ENCODE data around the gene ANO2. TPM values are rescaled to one million over a fixed set of nuclear protein-coding genes. Genes with fewer than 3 reads are reported as not detected.

The ANO2 gene
- total and polyA plus RNA-seq, 4 donors, result 0.03 to 0.25 (median 0.15) TPM

- Histone ChIP-seq H3K4me3 (ENCODE audit: low read depth in 1 of 3, low read length in 3 of 3) (no peak overlapping the region), H3K27ac (ENCODE audit: low read depth in 1 of 2, low read length in 2 of 2) (no peak overlapping the region), H3K4me1 (ENCODE audit: control insufficient read depth in 4 of 4, insufficient read depth in 4 of 4, low read length in 3 of 4) (no peaks in the 10 kb centered on the region), H3K9ac (ENCODE audit: low read depth in 1 of 2, low read length in 2 of 2) (no peak overlapping the region), H3K36me3 (ENCODE audit: control insufficient read depth in 4 of 4, insufficient read depth in 3 of 4, low read depth in 1 of 4, low read length in 3 of 4) (no peaks in the 10 kb centered on the region), H3K9me3 (ENCODE audit: control insufficient read depth in 4 of 4, low read length in 3 of 4) (no peaks in the 10 kb centered on the region), H3K27me3 (ENCODE audit: control insufficient read depth in 4 of 4, insufficient read depth in 4 of 4, low read length in 3 of 4) (no peaks in the 10 kb centered on the region)
- TF ChIP-seq, protein P1, sequence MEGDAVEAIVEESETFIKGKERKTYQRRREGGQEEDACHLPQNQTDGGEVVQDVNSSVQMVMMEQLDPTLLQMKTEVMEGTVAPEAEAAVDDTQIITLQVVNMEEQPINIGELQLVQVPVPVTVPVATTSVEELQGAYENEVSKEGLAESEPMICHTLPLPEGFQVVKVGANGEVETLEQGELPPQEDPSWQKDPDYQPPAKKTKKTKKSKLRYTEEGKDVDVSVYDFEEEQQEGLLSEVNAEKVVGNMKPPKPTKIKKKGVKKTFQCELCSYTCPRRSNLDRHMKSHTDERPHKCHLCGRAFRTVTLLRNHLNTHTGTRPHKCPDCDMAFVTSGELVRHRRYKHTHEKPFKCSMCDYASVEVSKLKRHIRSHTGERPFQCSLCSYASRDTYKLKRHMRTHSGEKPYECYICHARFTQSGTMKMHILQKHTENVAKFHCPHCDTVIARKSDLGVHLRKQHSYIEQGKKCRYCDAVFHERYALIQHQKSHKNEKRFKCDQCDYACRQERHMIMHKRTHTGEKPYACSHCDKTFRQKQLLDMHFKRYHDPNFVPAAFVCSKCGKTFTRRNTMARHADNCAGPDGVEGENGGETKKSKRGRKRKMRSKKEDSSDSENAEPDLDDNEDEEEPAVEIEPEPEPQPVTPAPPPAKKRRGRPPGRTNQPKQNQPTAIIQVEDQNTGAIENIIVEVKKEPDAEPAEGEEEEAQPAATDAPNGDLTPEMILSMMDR (IDR thresholded peaks at IDR 0.05; ENCODE audit: low read depth, low read length, missing input control), result no peak
- TF ChIP-seq HNF4A (conservative IDR thresholded peaks at IDR 0.05), result no peak
- no peak for TF ChIP-seq FOXA1 (IDR thresholded peaks at IDR 0.05)
- TF ChIP-seq RAD21 (IDR thresholded peaks at IDR 0.05), result no peak
- TF ChIP-seq GABPA (IDR thresholded peaks at IDR 0.05 in 1 of 2, conservative IDR thresholded peaks at IDR 0.05 in 1 of 2), result no peak
- no peak for TF ChIP-seq FOXA2 (IDR thresholded peaks at IDR 0.05)
- TF ChIP-seq, protein P2, sequence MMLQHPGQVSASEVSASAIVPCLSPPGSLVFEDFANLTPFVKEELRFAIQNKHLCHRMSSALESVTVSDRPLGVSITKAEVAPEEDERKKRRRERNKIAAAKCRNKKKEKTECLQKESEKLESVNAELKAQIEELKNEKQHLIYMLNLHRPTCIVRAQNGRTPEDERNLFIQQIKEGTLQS (IDR thresholded peaks at IDR 0.05), result no peak
- no peak for TF ChIP-seq EGR1 (IDR thresholded peaks at IDR 0.05; ENCODE audit: low read depth in 2 of 2)
- no peak for TF ChIP-seq YY1 (IDR thresholded peaks at IDR 0.05)
- TF ChIP-seq, protein P3, sequence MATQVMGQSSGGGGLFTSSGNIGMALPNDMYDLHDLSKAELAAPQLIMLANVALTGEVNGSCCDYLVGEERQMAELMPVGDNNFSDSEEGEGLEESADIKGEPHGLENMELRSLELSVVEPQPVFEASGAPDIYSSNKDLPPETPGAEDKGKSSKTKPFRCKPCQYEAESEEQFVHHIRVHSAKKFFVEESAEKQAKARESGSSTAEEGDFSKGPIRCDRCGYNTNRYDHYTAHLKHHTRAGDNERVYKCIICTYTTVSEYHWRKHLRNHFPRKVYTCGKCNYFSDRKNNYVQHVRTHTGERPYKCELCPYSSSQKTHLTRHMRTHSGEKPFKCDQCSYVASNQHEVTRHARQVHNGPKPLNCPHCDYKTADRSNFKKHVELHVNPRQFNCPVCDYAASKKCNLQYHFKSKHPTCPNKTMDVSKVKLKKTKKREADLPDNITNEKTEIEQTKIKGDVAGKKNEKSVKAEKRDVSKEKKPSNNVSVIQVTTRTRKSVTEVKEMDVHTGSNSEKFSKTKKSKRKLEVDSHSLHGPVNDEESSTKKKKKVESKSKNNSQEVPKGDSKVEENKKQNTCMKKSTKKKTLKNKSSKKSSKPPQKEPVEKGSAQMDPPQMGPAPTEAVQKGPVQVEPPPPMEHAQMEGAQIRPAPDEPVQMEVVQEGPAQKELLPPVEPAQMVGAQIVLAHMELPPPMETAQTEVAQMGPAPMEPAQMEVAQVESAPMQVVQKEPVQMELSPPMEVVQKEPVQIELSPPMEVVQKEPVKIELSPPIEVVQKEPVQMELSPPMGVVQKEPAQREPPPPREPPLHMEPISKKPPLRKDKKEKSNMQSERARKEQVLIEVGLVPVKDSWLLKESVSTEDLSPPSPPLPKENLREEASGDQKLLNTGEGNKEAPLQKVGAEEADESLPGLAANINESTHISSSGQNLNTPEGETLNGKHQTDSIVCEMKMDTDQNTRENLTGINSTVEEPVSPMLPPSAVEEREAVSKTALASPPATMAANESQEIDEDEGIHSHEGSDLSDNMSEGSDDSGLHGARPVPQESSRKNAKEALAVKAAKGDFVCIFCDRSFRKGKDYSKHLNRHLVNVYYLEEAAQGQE (IDR thresholded peaks at IDR 0.05), result no peak
- TF ChIP-seq MAX (IDR thresholded peaks at IDR 0.05), result no peak
- TF ChIP-seq, protein P4, sequence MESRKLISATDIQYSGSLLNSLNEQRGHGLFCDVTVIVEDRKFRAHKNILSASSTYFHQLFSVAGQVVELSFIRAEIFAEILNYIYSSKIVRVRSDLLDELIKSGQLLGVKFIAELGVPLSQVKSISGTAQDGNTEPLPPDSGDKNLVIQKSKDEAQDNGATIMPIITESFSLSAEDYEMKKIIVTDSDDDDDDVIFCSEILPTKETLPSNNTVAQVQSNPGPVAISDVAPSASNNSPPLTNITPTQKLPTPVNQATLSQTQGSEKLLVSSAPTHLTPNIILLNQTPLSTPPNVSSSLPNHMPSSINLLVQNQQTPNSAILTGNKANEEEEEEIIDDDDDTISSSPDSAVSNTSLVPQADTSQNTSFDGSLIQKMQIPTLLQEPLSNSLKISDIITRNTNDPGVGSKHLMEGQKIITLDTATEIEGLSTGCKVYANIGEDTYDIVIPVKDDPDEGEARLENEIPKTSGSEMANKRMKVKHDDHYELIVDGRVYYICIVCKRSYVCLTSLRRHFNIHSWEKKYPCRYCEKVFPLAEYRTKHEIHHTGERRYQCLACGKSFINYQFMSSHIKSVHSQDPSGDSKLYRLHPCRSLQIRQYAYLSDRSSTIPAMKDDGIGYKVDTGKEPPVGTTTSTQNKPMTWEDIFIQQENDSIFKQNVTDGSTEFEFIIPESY (IDR thresholded peaks at IDR 0.05), result no peak
- TF ChIP-seq HNF4G (IDR thresholded peaks at IDR 0.05), result no peak
- no peak for TF ChIP-seq NR2F2 (IDR thresholded peaks at IDR 0.05)
- no peak for TF ChIP-seq RXRA (IDR thresholded peaks at IDR 0.05)
- no peak for DNase-seq (ENCODE audit: low spot score)
- WGBS, result 94% methylated on average over 12 of the region's 12 CpGs
Observed at GRCh38 chr12:5524116-5524768, 420.8 kb downstream of the ANO2 start.

Data from liver (tissue), 9 donors.